ENCODE measurements around the gene THAP11. TPM values are rescaled to one million over a fixed set of nuclear protein-coding genes. Genes with fewer than 3 reads are reported as not detected.

The THAP11 gene
- total and polyA plus RNA-seq, 2 of the 13 experiments (the other 11 are each of a cell fraction or from before 2014, with no cell fraction given): 44.2 to 53.4 TPM

- ATAC-seq: no peak
- no peak for FAIRE-seq
- ChIA-PET POLR2A (no interaction called here), CTCF (ENCODE audit: low intra/inter-chr PET ratio, low total read pairs) (no interaction called here)
- DNase-seq (ENCODE audit: low spot score): no peak
- H3K79me2 ChIP-seq (ENCODE audit: insufficient read depth, low read length): peaks cover 23% of the 10 kb centered on the region
- no peak overlapping the region for H3K27ac ChIP-seq (ENCODE audit: extremely low read length, insufficient read depth, low read length)
- peaks cover 15% of the 10 kb centered on the region for H4K20me1 ChIP-seq (ENCODE audit: insufficient read depth, low read length)
- H3K4me2 ChIP-seq (ENCODE audit: low read depth, low read length): no peak overlapping the region
- no peaks in the 10 kb centered on the region; a peak in 1 of 5 replicates for H3K27me3 ChIP-seq (ENCODE audit: control insufficient read depth in 1 of 2, insufficient read depth in 2 of 2, low read length in 2 of 2)
- no TSS peak for BruUV-seq (replicated peaks)
- intact Hi-C loops (cut with micrococcal nuclease; ENCODE audit: unreplicated experiment) (no loop called here), in situ Hi-C loops (cut with HindIII; ENCODE audit: extremely low pct_ligation_motif_present, low pct_unique_long_range_greater_than_20kb) (no loop called here)
- H3K9me3 ChIP-seq (ENCODE audit: low read length): no peaks in the 10 kb centered on the region
- peaks cover 61 to 89% of the 10 kb centered on the region in 2 experiments for H3K36me3 ChIP-seq (replicated peaks in 1 of 2; ENCODE audit: control insufficient read depth in 1 of 2, insufficient read depth in 2 of 2, low read length in 2 of 2)
- no peak overlapping the region for H2AFZ ChIP-seq (ENCODE audit: low read length)
- TF ChIP-seq NR0B2 (CRISPR knock-in tag; IDR thresholded peaks at IDR 0.05) (no peak), ZNF558 (CRISPR knock-in tag; IDR thresholded peaks at IDR 0.05; ENCODE audit: borderline replicate concordance) (no peak)
- WGBS (ENCODE audit: low lambda C conversion rate): 100% methylated on average over 5 of the region's 9 CpGs
- no peak overlapping the region for H3K4me3 ChIP-seq (replicated peaks in 1 of 3; ENCODE audit: insufficient read depth in 1 of 3, low read depth in 2 of 3, low read length in 3 of 3)
- H3K4me1 ChIP-seq (ENCODE audit: insufficient read depth, low read length): peaks cover 42% of the 10 kb centered on the region
- H3K9ac ChIP-seq (ENCODE audit: insufficient read depth, low read depth, low read length): no peak overlapping the region
Observed at GRCh38 chr16:67878846-67879245, 36.7 kb downstream of the THAP11 start.

GRCh38 chr16:67879462-67879861 is 37.3 kb downstream of the THAP11 start:
- POLR2A ChIA-PET: no interaction called here
- Histone ChIP-seq H3K9ac (ENCODE audit: insufficient read depth, low read depth, low read length) (no peak overlapping the region), H2AFZ (ENCODE audit: low read length) (no peak overlapping the region), H3K27me3 (ENCODE audit: control insufficient read depth in 1 of 2, insufficient read depth in 2 of 2, low read length in 2 of 2) (no peaks in the 10 kb centered on the region), H3K36me3 (replicated peaks in 1 of 2; ENCODE audit: control insufficient read depth in 1 of 2, insufficient read depth in 2 of 2, low read length in 2 of 2) (peaks cover 65 to 95% of the 10 kb centered on the region in 2 experiments), H3K4me1 (ENCODE audit: insufficient read depth, low read length) (peaks cover 36% of the 10 kb centered on the region), H3K9me3 (ENCODE audit: low read length) (no peaks in the 10 kb centered on the region), H3K4me2 (ENCODE audit: low read depth, low read length) (no peak overlapping the region), H3K27ac (ENCODE audit: extremely low read length, insufficient read depth, low read length) (no peak overlapping the region), H3K4me3 (replicated peaks in 1 of 3; ENCODE audit: insufficient read depth in 1 of 3, low read depth in 2 of 3, low read length in 3 of 3) (no peak overlapping the region), H4K20me1 (ENCODE audit: insufficient read depth, low read length) (peaks cover 10% of the 10 kb centered on the region), H3K79me2 (ENCODE audit: insufficient read depth, low read length) (peaks cover 17% of the 10 kb centered on the region)
- WGBS (ENCODE audit: low lambda C conversion rate): 98% methylated on average over 7 of the region's 12 CpGs
- in situ Hi-C loops (cut with HindIII; ENCODE audit: extremely low pct_ligation_motif_present, low pct_unique_long_range_greater_than_20kb): no loop called here
- BruUV-seq (replicated peaks): no TSS peak
- CTCF ChIA-PET (ENCODE audit: low intra/inter-chr PET ratio, low total read pairs): no interaction called here
- intact Hi-C loops (cut with micrococcal nuclease; ENCODE audit: unreplicated experiment): no loop called here
- ATAC-seq: no peak
- no peak for FAIRE-seq
- no peak for DNase-seq (ENCODE audit: low spot score)
- TF ChIP-seq BRCA1 (CRISPR knock-in tag; IDR thresholded peaks at IDR 0.05) (no peak), ZNF709 (CRISPR knock-in tag; IDR thresholded peaks at IDR 0.05) (no peak), ZNF841 (CRISPR knock-in tag; IDR thresholded peaks at IDR 0.05; ENCODE audit: borderline replicate concordance) (no peak), LCORL (IDR thresholded peaks at IDR 0.05) (no peak), LCORL (CRISPR knock-in tag; IDR thresholded peaks at IDR 0.05) (no peak), ZNF484 (CRISPR knock-in tag; IDR thresholded peaks at IDR 0.05; ENCODE audit: borderline replicate concordance, low read depth) (no peak), NKX3-1 (CRISPR knock-in tag; IDR thresholded peaks at IDR 0.05) (no peak), ZBTB8A (CRISPR knock-in tag; IDR thresholded peaks at IDR 0.05; ENCODE audit: borderline replicate concordance, low read depth) (no peak), E2F1 (CRISPR knock-in tag; IDR thresholded peaks at IDR 0.05) (no peak), ZNF292 (CRISPR knock-in tag; IDR thresholded peaks at IDR 0.05; ENCODE audit: borderline replicate concordance, low read depth) (no peak), TARDBP (CRISPR knock-in tag; IDR thresholded peaks at IDR 0.05) (no peak), U2AF2 (IDR thresholded peaks at IDR 0.05; ENCODE audit: low read depth, low read length) (no peak), ZBTB46 (CRISPR knock-in tag; IDR thresholded peaks at IDR 0.05; ENCODE audit: borderline replicate concordance) (no peak)
- TF ChIP-seq, protein P1, sequence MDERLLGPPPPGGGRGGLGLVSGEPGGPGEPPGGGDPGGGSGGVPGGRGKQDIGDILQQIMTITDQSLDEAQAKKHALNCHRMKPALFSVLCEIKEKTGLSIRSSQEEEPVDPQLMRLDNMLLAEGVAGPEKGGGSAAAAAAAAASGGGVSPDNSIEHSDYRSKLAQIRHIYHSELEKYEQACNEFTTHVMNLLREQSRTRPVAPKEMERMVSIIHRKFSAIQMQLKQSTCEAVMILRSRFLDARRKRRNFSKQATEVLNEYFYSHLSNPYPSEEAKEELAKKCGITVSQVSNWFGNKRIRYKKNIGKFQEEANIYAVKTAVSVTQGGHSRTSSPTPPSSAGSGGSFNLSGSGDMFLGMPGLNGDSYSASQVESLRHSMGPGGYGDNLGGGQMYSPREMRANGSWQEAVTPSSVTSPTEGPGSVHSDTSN (CRISPR knock-in tag; IDR thresholded peaks at IDR 0.05): no peak

Data from HepG2 (cell line).